GM19467 (cell line): ENCODE results near the gene MAPK9.
A peak's percentile ranks its signal among the peaks of the same experiment; 100 is the strongest.
"Not testable (repeated sequence)": the region's sequence is repeated elsewhere in the genome, so short reads cannot be mapped to it uniquely, and the experiment has no call there.

ENCODE experiments used
- ATAC-seq: cut with Tn5 transposase; IDR thresholded peaks from one replicate; pipeline ENCODE4 v1.9.1; 2021; ENCODE audit warnings: mild to moderate bottlenecking, moderate library complexity; ENCODE audit not compliant: unreplicated experiment

Gene MAPK9

GRCh38 chr5:180238631-180239030 lies 53.3 kb downstream of the MAPK9 start:
- ATAC-seq: no peak

- ATAC-seq: no peak
Observed at GRCh38 chr5:180235846-180236245, 56.0 kb downstream of the MAPK9 start.

GRCh38 chr5:180235077-180235476 lies 56.8 kb downstream of the MAPK9 start:
- no peak for ATAC-seq

GRCh38 chr5:180234271-180234670 lies 57.6 kb downstream of the MAPK9 start:
- ATAC-seq: no peak

- ATAC-seq: no peak
Observed at GRCh38 chr5:180233729-180234128, 58.2 kb downstream of the MAPK9 start.

GRCh38 chr5:180230017-180230416 lies 61.9 kb downstream of the MAPK9 start:
- no peak for ATAC-seq

GRCh38 chr5:180222056-180222455 lies 69.8 kb downstream of the MAPK9 start:
- ATAC-seq: no peak

GRCh38 chr5:180217797-180218196 lies 74.1 kb downstream of the MAPK9 start:
- ATAC-seq: no peak

GRCh38 chr5:180216646-180217171 lies 75.2 kb downstream of the MAPK9 start:
- ATAC-seq: no peak

- no peak for ATAC-seq
Observed at GRCh38 chr5:180215783-180216630, 75.9 kb downstream of the MAPK9 start.

GRCh38 chr5:180214870-180215770 lies 76.8 kb downstream of the MAPK9 start:
- no peak for ATAC-seq

GRCh38 chr5:180213657-180214207 lies 78.2 kb downstream of the MAPK9 start:
- no peak for ATAC-seq

GRCh38 chr5:180213256-180213600 lies 78.7 kb downstream of the MAPK9 start:
- no peak for ATAC-seq

GRCh38 chr5:180212363-180213255 lies 79.3 kb downstream of the MAPK9 start:
- ATAC-seq: no peak

- ATAC-seq: no peak
Observed at GRCh38 chr5:180211761-180212035, 80.2 kb downstream of the MAPK9 start.

- no peak for ATAC-seq
Observed at GRCh38 chr5:180210961-180211760, 80.7 kb downstream of the MAPK9 start.

GRCh38 chr5:180210077-180210476 lies 81.8 kb downstream of the MAPK9 start:
- not testable (repeated sequence) for ATAC-seq

GRCh38 chr5:180209137-180209581 lies 82.7 kb downstream of the MAPK9 start, which contains the start of gene RASGEF1C:
Gene RASGEF1C (minus strand): TSS chr5:180209211. CDS start chr5:180138052, 71,159 bp downstream.
- peak; percentile 61 for ATAC-seq

GRCh38 chr5:180208435-180209081 lies 83.3 kb downstream of the MAPK9 start:
- peak; percentile 25 for ATAC-seq
